Measurements from ENCODE around the gene MEPE.

Gene MEPE

GRCh38 chr4:87853108-87853507 lies 20.3 kb downstream of the MEPE start:
- H3K4me1 ChIP-seq = no peaks in the 10 kb centered on the region
- H3K9me3 ChIP-seq = no peaks in the 10 kb centered on the region
- peaks cover 10% of the 10 kb centered on the region for H3K27me3 ChIP-seq
- TF ChIP-seq CTCF (IDR thresholded peaks at IDR 0.05; ENCODE audit: low read depth, low read length) = peak; percentile 50
- H3K36me3 ChIP-seq = no peaks in the 10 kb centered on the region
- H3K4me3 ChIP-seq (ENCODE audit: low read depth, low read length) = no peak overlapping the region
- no peak for DNase-seq

DNA sequence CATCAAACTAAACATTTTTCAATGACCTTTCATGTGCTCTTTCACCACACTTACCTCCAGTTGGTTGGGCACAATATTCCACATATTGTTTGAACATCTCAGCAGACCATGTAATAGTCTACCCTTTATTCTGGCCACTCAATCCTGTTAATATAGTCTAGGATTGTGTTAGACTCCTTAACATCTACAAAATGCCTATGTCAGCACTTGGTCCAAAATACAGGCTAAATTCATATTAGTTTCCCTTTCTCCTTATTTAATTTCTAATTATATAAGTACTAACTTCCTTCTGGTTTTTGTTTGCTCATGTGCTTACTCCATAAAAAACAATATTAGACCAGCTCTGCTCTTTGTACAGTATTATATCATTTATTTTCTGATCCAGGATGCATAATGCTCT lies 21.1 kb downstream of the MEPE start:
- no peaks in the 10 kb centered on the region for H3K4me1 ChIP-seq
- peaks cover 10% of the 10 kb centered on the region for H3K27me3 ChIP-seq
- DNase-seq = no peak
- H3K4me3 ChIP-seq (ENCODE audit: low read depth, low read length) = no peak overlapping the region
- no peak for TF ChIP-seq CTCF (IDR thresholded peaks at IDR 0.05; ENCODE audit: low read depth, low read length)
- no peaks in the 10 kb centered on the region for H3K36me3 ChIP-seq
- H3K9me3 ChIP-seq = no peaks in the 10 kb centered on the region

- H3K4me3 ChIP-seq (ENCODE audit: low read depth, low read length) = no peak overlapping the region
- H3K27me3 ChIP-seq = peaks cover 4% of the 10 kb centered on the region
- no peaks in the 10 kb centered on the region for H3K4me1 ChIP-seq
- no peak for TF ChIP-seq CTCF (IDR thresholded peaks at IDR 0.05; ENCODE audit: low read depth, low read length)
- no peaks in the 10 kb centered on the region for H3K9me3 ChIP-seq
- DNase-seq = no peak
- H3K36me3 ChIP-seq = no peaks in the 10 kb centered on the region
Observed at GRCh38 chr4:87855559-87855958, 22.8 kb downstream of the MEPE start.

DNA sequence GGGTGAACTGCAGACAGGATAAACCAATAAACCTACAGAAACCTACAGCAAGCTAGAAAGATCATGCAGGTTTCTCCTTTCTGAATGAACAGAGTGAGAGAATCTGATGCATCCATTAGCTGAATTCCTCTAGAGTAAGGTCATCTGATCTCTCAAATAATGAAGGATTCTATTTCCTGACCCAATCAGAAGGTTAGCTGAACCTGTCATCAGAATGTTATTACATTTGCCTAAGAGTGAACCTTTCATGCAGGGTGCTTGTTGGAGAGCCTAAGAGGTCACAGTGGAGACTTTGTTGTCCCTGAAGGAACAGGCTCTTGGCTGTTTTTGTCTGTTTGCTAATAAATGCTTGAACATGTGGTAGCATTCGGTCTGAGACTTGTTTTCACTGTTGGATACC lies 24.0 kb downstream of the MEPE start:
- no peaks in the 10 kb centered on the region for H3K9me3 ChIP-seq
- H3K27me3 ChIP-seq = peaks cover 4% of the 10 kb centered on the region
- no peaks in the 10 kb centered on the region for H3K36me3 ChIP-seq
- H3K4me3 ChIP-seq (ENCODE audit: low read depth, low read length) = no peak overlapping the region
- TF ChIP-seq CTCF (IDR thresholded peaks at IDR 0.05; ENCODE audit: low read depth, low read length) = no peak
- H3K4me1 ChIP-seq = no peaks in the 10 kb centered on the region
- no peak for DNase-seq

GRCh38 chr4:87857789-87858188 lies 25.0 kb downstream of the MEPE start:
- no peak for TF ChIP-seq CTCF (IDR thresholded peaks at IDR 0.05; ENCODE audit: low read depth, low read length)

DNA sequence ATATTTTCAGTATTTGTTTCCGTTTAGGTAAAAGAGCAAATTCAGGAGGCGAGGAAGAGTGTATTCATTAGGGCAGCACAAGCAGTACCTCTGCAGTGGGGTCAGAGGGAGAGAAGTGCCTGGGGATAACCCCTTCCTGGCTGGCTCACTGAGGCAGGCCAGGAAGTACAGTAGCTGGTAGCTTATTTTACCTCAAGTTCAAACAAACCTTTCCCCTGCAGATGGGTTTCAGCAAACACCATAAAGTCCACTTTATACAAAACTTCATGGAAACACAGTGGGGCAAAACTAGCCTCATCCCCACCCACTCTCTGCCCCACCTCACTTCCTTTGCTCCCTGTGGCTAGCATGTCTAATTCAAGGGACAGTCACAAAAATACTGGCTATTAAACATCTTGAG lies 29.5 kb downstream of the MEPE start:
- H3K4me3 ChIP-seq (ENCODE audit: low read depth, low read length) = no peak overlapping the region
- H3K4me1 ChIP-seq = no peaks in the 10 kb centered on the region
- no peaks in the 10 kb centered on the region; the same call in 1 of the 2 replicates for H3K9me3 ChIP-seq
- no peak for TF ChIP-seq CTCF (IDR thresholded peaks at IDR 0.05; ENCODE audit: low read depth, low read length)
- H3K36me3 ChIP-seq = no peaks in the 10 kb centered on the region
- no peaks in the 10 kb centered on the region; the same call in 1 of the 2 replicates for H3K27me3 ChIP-seq
- DNase-seq = no peak

More at GRCh38 chr4:87857789-87858188, 25.0 kb downstream of the MEPE start:
- H3K4me1 ChIP-seq = no peaks in the 10 kb centered on the region
- H3K4me3 ChIP-seq (ENCODE audit: low read depth, low read length) = no peak overlapping the region
- no peaks in the 10 kb centered on the region; the same call in 1 of the 2 replicates for H3K9me3 ChIP-seq
- H3K36me3 ChIP-seq = no peaks in the 10 kb centered on the region
- H3K27me3 ChIP-seq = peaks cover 4% of the 10 kb centered on the region
- no peak for DNase-seq

Measured in BE2C (cell line).